K562 (cell line): ENCODE measurements around the gene HPD. TPM values are rescaled to one million over a fixed set of nuclear protein-coding genes. Genes with fewer than 3 reads are reported as not detected.

Experiments
- ATAC-seq: fragments of 200-7000 bp; cut with Tn5 transposase; 3 replicates; pipeline ENCODE4 v1.9.1; 2020; ENCODE audit warnings: moderate library complexity
- BruUV-seq: library from RNA; stranded (reverse); fragments of 400-500 nt; replicated peaks from 2 replicates; lab custom pipeline; 2021; lab: Mats Ljungman, UMichigan
- CTCF ChIA-PET: fragments of 300-600 bp; formaldehyde crosslinking; extraction: SDS; loops from one replicate; lab custom pipeline; 2021; ENCODE audit warnings: low intra/inter-chr PET ratio; lab: Yijun Ruan, JAX
- POLR2A ChIA-PET: fragments of 300-600, 350-650 bp; sonication (Branson Sonifier 250); formaldehyde crosslinking; extraction: SDS; loops from one replicate; lab custom pipeline; 2021; ENCODE audit warnings: antibody characterized with exemption, inconsistent platforms; lab: Yijun Ruan, JAX
- DNase-seq, 4 experiments: peaks; one replicate each; pipeline versions ENCODE4 v3.0.0 to v3.0.0-alpha.2; 2011 to 2018; ENCODE audit warnings: low spot score in 3 of 4, mixed read lengths in 3 of 4; ENCODE audit errors: extremely low read depth in 1 of 4
- FAIRE-seq: peaks from 2 replicates; lab custom pipeline; 2011; peaks lifted over from hg19 to GRCh38; lab: Jason Lieb, UNC
- H2AFZ ChIP-seq: 2 replicates; pipeline ENCODE4 v1.6.0; 2011; ENCODE audit warnings: low read depth, low read length, control low read depth, inconsistent platforms
- H3K27ac ChIP-seq: fragments of 200-600 bp; 3 replicates; pipeline ENCODE4 v1.8.0; 2011; ENCODE audit warnings: low read depth, mild to moderate bottlenecking, control low read depth, inconsistent platforms, low read length, moderate library complexity, mixed read lengths; ENCODE audit errors: extremely low read depth
- H3K27me3 ChIP-seq, 2 experiments: fragments of 300-600 bp in 1 of 2; 2 replicates in 1 of 2; 3 replicates in 1 of 2; pipeline versions ENCODE4 v1.6.0 to v1.8.0; 2011; ENCODE audit warnings: inconsistent platforms in 2 of 2, low read length in 2 of 2, mild to moderate bottlenecking in 1 of 2, mixed read lengths in 1 of 2, moderate library complexity in 1 of 2; ENCODE audit not compliant: control insufficient read depth in 2 of 2, insufficient read depth in 2 of 2
- H3K36me3 ChIP-seq: fragments of 300-600 bp; 3 replicates; pipeline ENCODE4 v1.8.0; 2011; ENCODE audit warnings: mild to moderate bottlenecking, low read length, inconsistent platforms; ENCODE audit not compliant: control insufficient read depth, insufficient read depth
- H3K4me1 ChIP-seq, 2 experiments: fragments of 200-600 bp in 1 of 2; replicated peaks in 1 of 2; 2 replicates in 1 of 2; 3 replicates in 1 of 2; pipeline versions ENCODE4 v1.5.1 to v1.8.0; 2011; ENCODE audit warnings: inconsistent platforms in 2 of 2, low read length in 2 of 2, mild to moderate bottlenecking in 1 of 2, mixed read lengths in 1 of 2, moderate library complexity in 1 of 2; ENCODE audit not compliant: control insufficient read depth in 2 of 2, insufficient read depth in 2 of 2
- H3K4me2 ChIP-seq: 2 replicates; pipeline ENCODE4 v1.6.1; 2011; ENCODE audit warnings: low read length, control low read depth, inconsistent platforms, mixed read lengths; ENCODE audit not compliant: insufficient read depth
- H3K4me3 ChIP-seq: fragments of 200-600 bp; sonication (generic), shearing (Covaris generic); 2 replicates; pipeline ENCODE4 v1.5.1; 2016; ENCODE audit warnings: control low read depth, inconsistent platforms
- H3K79me2 ChIP-seq: fragments of 200-600 bp; 3 replicates; pipeline ENCODE4 v1.8.0; 2011; ENCODE audit warnings: low read length, inconsistent platforms; ENCODE audit not compliant: control insufficient read depth, insufficient read depth
- H3K9ac ChIP-seq, 2 experiments: 2 replicates each; pipeline versions ENCODE4 v1.6.0 to v1.6.1; 2011; ENCODE audit warnings: low read depth in 2 of 2, low read length in 2 of 2, control low read depth in 1 of 2, inconsistent platforms in 1 of 2, mild to moderate bottlenecking in 1 of 2, mixed read lengths in 1 of 2; ENCODE audit not compliant: insufficient read depth in 1 of 2
- H3K9me1 ChIP-seq: one replicate; pipeline ENCODE4 v1.6.0; 2011; ENCODE audit warnings: inconsistent platforms, mild to moderate bottlenecking, low read length, moderate library complexity; ENCODE audit not compliant: control insufficient read depth, insufficient read depth
- H3K9me3 ChIP-seq: replicated peaks from 2 replicates; pipeline ENCODE4 v1.5.1; 2011; ENCODE audit warnings: low read depth, low read length, inconsistent platforms; ENCODE audit not compliant: control insufficient read depth, insufficient read depth
- H4K20me1 ChIP-seq: replicated peaks from 2 replicates; pipeline ENCODE4 v1.6.1; 2011; ENCODE audit warnings: low read length, inconsistent platforms, mixed read lengths; ENCODE audit not compliant: control insufficient read depth, insufficient read depth
- ESRRA ChIP-seq: fragments of 450-650 bp; IDR thresholded peaks from 2 replicates; pipeline ENCODE4 v1.6.1; 2014; ENCODE audit warnings: low read depth, mild to moderate bottlenecking, moderate library complexity, borderline replicate concordance
- FOXO4 ChIP-seq: fragments of 450-650 bp; formaldehyde crosslinking; IDR thresholded peaks from 2 replicates; pipeline ENCODE4 v1.4.0; 2020; ENCODE audit warnings: mild to moderate bottlenecking, moderate library complexity
- MAFF ChIP-seq: IDR thresholded peaks from 2 replicates; pipeline ENCODE4 v1.6.1; 2012; ENCODE audit warnings: low read length, improper control_type of control experiment
- MGA ChIP-seq: fragments of 450-650 bp; IDR thresholded peaks from 2 replicates; pipeline ENCODE4 v1.6.1; 2016; ENCODE audit warnings: mild to moderate bottlenecking, moderate library complexity
- SMARCA5 ChIP-seq: fragments of 450-650 bp; IDR thresholded peaks from 2 replicates; pipeline ENCODE4 v1.6.1; 2016
- SNAPC5 ChIP-seq: fragments of 250-450 bp; sonication (Bioruptor Pico); IDR thresholded peaks from 2 replicates; pipeline ENCODE4 v1.8.0; 2021; ENCODE audit warnings: moderate library complexity, mild to moderate bottlenecking, inconsistent platforms
- ZBTB5 ChIP-seq: fragments of 450-650 bp; IDR thresholded peaks from 2 replicates; pipeline ENCODE4 v1.6.1; 2017; ENCODE audit warnings: antibody characterized with exemption
- WGBS: fragments of 100-300 bp; shearing (Covaris generic); methylation state at CpG from one replicate; pipeline ENCODE4 v1.1.6; 2016; ENCODE audit warnings: low coverage, mixed read lengths; ENCODE audit not compliant: insufficient coverage; ENCODE audit errors: missing lambda C conversion rate; 5-methylcytosine and 5-hydroxymethylcytosine counted together
- in situ Hi-C: fragments of 300-500 bp; cut with MboI; formaldehyde crosslinking; loops from 4 replicates; pipeline ENCODE4 v1.15.0; 2018; ENCODE audit warnings: inconsistent platforms, mixed read lengths
- intact Hi-C: fragments of 100-400 bp; cut with micrococcal nuclease; formaldehyde crosslinking; loops from 2 replicates; pipeline ENCODE4 v1.14.2; 2022
- polyA plus RNA-seq, 8 experiments: library from polyadenylated mRNA; depleted of rRNA in 4 of 8; stranded (reverse) in 5 of 8; unstranded in 3 of 8; fragments of >200 nt; fragmentation: Nextera tagmentation in 2 of 8; fragmentation: Illumina TruSeq in 1 of 8; extraction: Ambion mirVana in 2 of 8; extraction: Trizol in 1 of 8; gene quantifications; 2 replicates each; pipeline versions ENCODE4 v1.2.1 to v1.2.3, GENCODE V29; 2011 to 2014; ENCODE audit warnings: inconsistent platforms in 1 of 8, missing spikeins in 1 of 8
- total RNA-seq, 7 experiments: library from RNA; depleted of rRNA in 6 of 7; stranded (reverse); fragments of >200 nt in 6 of 7; fragmentation: Illumina TruSeq in 2 of 7; extraction: Trizol in 2 of 7; gene quantifications; 2 replicates each; pipeline versions ENCODE4 v1.2.1 to v1.2.3, GENCODE V29; 2011 to 2021; ENCODE audit warnings: low replicate concordance in 1 of 7

The HPD gene
- total and polyA plus RNA-seq, 9 of the 15 experiments (the other 6 are each of a cell fraction or from before 2014, with no cell fraction given): 0.06 to 0.29 (median 0.07) TPM; not detected in 4

- no peaks in the 10 kb centered on the region for H4K20me1 ChIP-seq
- no peaks in the 10 kb centered on the region for H3K9me3 ChIP-seq
- H3K4me1 ChIP-seq: no peaks in the 10 kb centered on the region; a peak in 1 of 5 replicates
- FAIRE-seq (no peak), DNase-seq (no peak), ATAC-seq (no peak)
- H3K9me1 ChIP-seq: no peaks in the 10 kb centered on the region
- BruUV-seq: no TSS peak
- H2AFZ ChIP-seq: no peak overlapping the region
- H3K36me3 ChIP-seq: peaks cover 73% of the 10 kb centered on the region; the same call in 2 of the 3 replicates
- H3K79me2 ChIP-seq: no peaks in the 10 kb centered on the region
- H3K9ac ChIP-seq: no peak overlapping the region
- CTCF ChIA-PET: no interaction called here
- POLR2A ChIA-PET: interaction anchor here (1.4 kb wide), 1 partner anchor 12 kb away, joined by 5 read pairs; no protein-coding TSS in a partner anchor
- in situ Hi-C loops (no loop called here), intact Hi-C loops (no loop called here)
- WGBS: 91% methylated on average over 4 of the region's 4 CpGs
- H3K27me3 ChIP-seq: no peaks in the 10 kb centered on the region
- no peak overlapping the region for H3K27ac ChIP-seq
- H3K4me2 ChIP-seq: no peak overlapping the region
- H3K4me3 ChIP-seq: no peak overlapping the region
- TF ChIP-seq SNAPC5 (no peak), ZBTB5 (no peak), MAFF (no peak), MGA (no peak), SMARCA5 (no peak), FOXO4 (no peak), ESRRA (no peak)
Measured at GRCh38 chr12:121905746-121906145, 47.1 kb upstream of the HPD start.
